Measurements from ENCODE around the gene ACTRT2. TPM values are rescaled to one million over a fixed set of nuclear protein-coding genes. Genes with fewer than 3 reads are reported as not detected.

ACTRT2 gene
- polyA plus RNA-seq, 1 of the 3 experiments (the other 2 are of a cell fraction), result not detected

DNA sequence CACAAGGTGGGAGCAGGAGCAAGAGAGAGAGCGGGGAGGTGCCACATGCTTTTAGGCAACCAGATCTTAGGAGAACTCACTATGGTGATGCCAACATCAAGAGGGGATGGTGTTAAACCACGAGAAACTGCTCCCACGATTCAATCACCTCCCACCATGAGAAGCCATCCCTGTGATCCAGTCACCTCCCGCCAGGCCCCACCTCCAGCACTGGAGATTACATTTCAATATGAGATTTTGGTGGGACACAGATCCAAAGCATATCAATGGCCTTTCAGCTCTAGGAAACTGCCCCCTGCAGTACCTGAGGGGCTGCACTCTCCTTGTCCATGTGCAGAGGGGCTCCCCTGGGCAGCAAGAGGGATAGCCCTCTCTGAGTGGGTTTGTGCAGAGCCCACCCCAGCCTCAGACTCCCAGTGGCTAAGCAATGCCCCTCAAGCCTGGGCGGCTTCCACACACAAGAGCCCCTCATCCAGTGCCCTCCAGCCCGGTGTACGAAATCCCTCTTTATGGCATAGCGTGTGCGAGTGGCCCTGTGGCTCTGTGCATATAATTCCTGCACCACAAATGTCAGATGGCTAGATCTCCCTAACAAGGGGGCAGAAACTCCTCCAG, 32.2 kb downstream of the ACTRT2 start (continued):
- TF ChIP-seq, protein P1, sequence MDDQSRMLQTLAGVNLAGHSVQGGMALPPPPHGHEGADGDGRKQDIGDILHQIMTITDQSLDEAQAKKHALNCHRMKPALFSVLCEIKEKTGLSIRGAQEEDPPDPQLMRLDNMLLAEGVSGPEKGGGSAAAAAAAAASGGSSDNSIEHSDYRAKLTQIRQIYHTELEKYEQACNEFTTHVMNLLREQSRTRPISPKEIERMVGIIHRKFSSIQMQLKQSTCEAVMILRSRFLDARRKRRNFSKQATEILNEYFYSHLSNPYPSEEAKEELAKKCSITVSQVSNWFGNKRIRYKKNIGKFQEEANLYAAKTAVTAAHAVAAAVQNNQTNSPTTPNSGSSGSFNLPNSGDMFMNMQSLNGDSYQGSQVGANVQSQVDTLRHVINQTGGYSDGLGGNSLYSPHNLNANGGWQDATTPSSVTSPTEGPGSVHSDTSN (IDR thresholded peaks at IDR 0.05), result no peak
- TF ChIP-seq JUND (IDR thresholded peaks at IDR 0.05) (no peak), RAD21 (IDR thresholded peaks at IDR 0.05; ENCODE audit: low read length) (no peak), REST (IDR thresholded peaks at IDR 0.05; ENCODE audit: low read depth, low read length) (no peak), ZBTB33 (IDR thresholded peaks at IDR 0.05; ENCODE audit: borderline replicate concordance, low read depth) (no peak), YY1 (IDR thresholded peaks at IDR 0.05; ENCODE audit: low read depth) (no peak)

- DNase-seq, result no peak
- ChIA-PET POLR2A (no interaction called here), CTCF (no interaction called here)
- H3K9me3 ChIP-seq, result no peaks in the 10 kb centered on the region
- 0% methylated on average over 5 of the region's 6 CpGs for WGBS (ENCODE audit: low lambda C conversion rate)
- TF ChIP-seq, protein P2, sequence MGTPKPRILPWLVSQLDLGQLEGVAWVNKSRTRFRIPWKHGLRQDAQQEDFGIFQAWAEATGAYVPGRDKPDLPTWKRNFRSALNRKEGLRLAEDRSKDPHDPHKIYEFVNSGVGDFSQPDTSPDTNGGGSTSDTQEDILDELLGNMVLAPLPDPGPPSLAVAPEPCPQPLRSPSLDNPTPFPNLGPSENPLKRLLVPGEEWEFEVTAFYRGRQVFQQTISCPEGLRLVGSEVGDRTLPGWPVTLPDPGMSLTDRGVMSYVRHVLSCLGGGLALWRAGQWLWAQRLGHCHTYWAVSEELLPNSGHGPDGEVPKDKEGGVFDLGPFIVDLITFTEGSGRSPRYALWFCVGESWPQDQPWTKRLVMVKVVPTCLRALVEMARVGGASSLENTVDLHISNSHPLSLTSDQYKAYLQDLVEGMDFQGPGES (IDR thresholded peaks at IDR 0.05; ENCODE audit: low read depth, low read length), result no peak
- TF ChIP-seq RXRA (IDR thresholded peaks at IDR 0.05; ENCODE audit: borderline replicate concordance, low read depth) (no peak), FOXM1 (IDR thresholded peaks at IDR 0.05; ENCODE audit: low read depth) (no peak), TAF1 (IDR thresholded peaks at IDR 0.05; ENCODE audit: borderline replicate concordance, low read depth, low read length) (no peak)
- TF ChIP-seq, protein P3, sequence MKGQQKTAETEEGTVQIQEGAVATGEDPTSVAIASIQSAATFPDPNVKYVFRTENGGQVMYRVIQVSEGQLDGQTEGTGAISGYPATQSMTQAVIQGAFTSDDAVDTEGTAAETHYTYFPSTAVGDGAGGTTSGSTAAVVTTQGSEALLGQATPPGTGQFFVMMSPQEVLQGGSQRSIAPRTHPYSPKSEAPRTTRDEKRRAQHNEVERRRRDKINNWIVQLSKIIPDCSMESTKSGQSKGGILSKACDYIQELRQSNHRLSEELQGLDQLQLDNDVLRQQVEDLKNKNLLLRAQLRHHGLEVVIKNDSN (IDR thresholded peaks at IDR 0.05; ENCODE audit: borderline replicate concordance, low read depth), result no peak
- TF ChIP-seq, protein P4, sequence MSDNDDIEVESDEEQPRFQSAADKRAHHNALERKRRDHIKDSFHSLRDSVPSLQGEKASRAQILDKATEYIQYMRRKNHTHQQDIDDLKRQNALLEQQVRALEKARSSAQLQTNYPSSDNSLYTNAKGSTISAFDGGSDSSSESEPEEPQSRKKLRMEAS (IDR thresholded peaks at IDR 0.05; ENCODE audit: low read depth), result no peak
- no peaks in the 10 kb centered on the region for H3K27me3 ChIP-seq (ENCODE audit: insufficient read depth)
- no peaks in the 10 kb centered on the region for H3F3A ChIP-seq (replicated peaks; ENCODE audit: insufficient read depth)
- H3K79me2 ChIP-seq (ENCODE audit: insufficient read depth), result no peaks in the 10 kb centered on the region
- H3K27ac ChIP-seq (ENCODE audit: low read depth in 2 of 2, low read length in 1 of 2), result no peak overlapping the region
- H4K20me1 ChIP-seq (ENCODE audit: insufficient read depth), result no peaks in the 10 kb centered on the region
- H3K4me3 ChIP-seq (ENCODE audit: low read depth in 2 of 2, low read length in 1 of 2), result no peak overlapping the region
- H3K4me2 ChIP-seq, result no peak overlapping the region
- H3K36me3 ChIP-seq (replicated peaks in 1 of 2; ENCODE audit: control insufficient read depth in 1 of 2, insufficient read depth in 2 of 2, low read length in 1 of 2), result no peaks in the 10 kb centered on the region
- no peak overlapping the region for H2AFZ ChIP-seq (ENCODE audit: low read depth)
- no peak overlapping the region for H3K9ac ChIP-seq
- H3K4me1 ChIP-seq (ENCODE audit: control insufficient read depth in 1 of 2, insufficient read depth in 2 of 2, low read depth in 1 of 2, low read length in 1 of 2), result no peaks in the 10 kb centered on the region
- no peaks in the 10 kb centered on the region for H3K9me2 ChIP-seq
Measured at GRCh38 chr1:3053986-3054385, 32.7 kb downstream of the ACTRT2 start.

Measured in SK-N-SH (cell line).